Adrenal gland (tissue), 5 donors: ENCODE results near the gene SLC24A4.

Experiments used
- POLR2A ChIP-seq, 2 donors: fragments of 450-650 bp; IDR thresholded peaks; one replicate each; pipeline ENCODE4 v1.6.1; 2017; ENCODE audit warnings: antibody characterized with exemption in 2 of 2, mild to moderate bottlenecking in 2 of 2, moderate library complexity in 1 of 2
- TF ChIP-seq, protein P1 (sequence below), 6 experiments: fragments of 450-650 bp in 4 of 6; fragments of 200-600 bp in 2 of 6; sonication (generic) in 1 of 6; IDR thresholded peaks; 1 replicate in 5 of 6; 2 replicates in 1 of 6; pipeline versions ENCODE4 v1.5.1 to v1.8.0; 2016 to 2021; ENCODE audit warnings: antibody characterized with exemption in 6 of 6, mild to moderate bottlenecking in 2 of 6, moderate library complexity in 1 of 6
- donor health status: DM: no; HTN: no; CAD: no.

- TF ChIP-seq, protein P1, sequence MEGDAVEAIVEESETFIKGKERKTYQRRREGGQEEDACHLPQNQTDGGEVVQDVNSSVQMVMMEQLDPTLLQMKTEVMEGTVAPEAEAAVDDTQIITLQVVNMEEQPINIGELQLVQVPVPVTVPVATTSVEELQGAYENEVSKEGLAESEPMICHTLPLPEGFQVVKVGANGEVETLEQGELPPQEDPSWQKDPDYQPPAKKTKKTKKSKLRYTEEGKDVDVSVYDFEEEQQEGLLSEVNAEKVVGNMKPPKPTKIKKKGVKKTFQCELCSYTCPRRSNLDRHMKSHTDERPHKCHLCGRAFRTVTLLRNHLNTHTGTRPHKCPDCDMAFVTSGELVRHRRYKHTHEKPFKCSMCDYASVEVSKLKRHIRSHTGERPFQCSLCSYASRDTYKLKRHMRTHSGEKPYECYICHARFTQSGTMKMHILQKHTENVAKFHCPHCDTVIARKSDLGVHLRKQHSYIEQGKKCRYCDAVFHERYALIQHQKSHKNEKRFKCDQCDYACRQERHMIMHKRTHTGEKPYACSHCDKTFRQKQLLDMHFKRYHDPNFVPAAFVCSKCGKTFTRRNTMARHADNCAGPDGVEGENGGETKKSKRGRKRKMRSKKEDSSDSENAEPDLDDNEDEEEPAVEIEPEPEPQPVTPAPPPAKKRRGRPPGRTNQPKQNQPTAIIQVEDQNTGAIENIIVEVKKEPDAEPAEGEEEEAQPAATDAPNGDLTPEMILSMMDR (IDR thresholded peaks at IDR 0.05), result no peak
- no peak for TF ChIP-seq POLR2A (IDR thresholded peaks at IDR 0.05)
These were observed 174.4 kb downstream of the SLC24A4 start for GRCh38 chr14:92497391-92497790.
